Fibroblast of lung (primary cell): ENCODE results near the gene TOLLIP. TPM values are rescaled to one million over a fixed set of nuclear protein-coding genes. Genes with fewer than 3 reads are reported as not detected.
"Not testable (repeated sequence)": the region's sequence is repeated elsewhere in the genome, so short reads cannot be mapped to it uniquely, and the experiment has no call there.

Source experiments
- DNase-seq, 2 donors: peaks; one replicate each; pipeline versions ENCODE4 v3.0.0 to v3.0.0-alpha.2; 2010; ENCODE audit warnings: low read depth in 2 of 2
- H2AFZ ChIP-seq: 2 replicates; pipeline ENCODE4 v1.5.1; 2012; ENCODE audit warnings: low read length, control low read depth, inconsistent platforms
- H3K27ac ChIP-seq: 2 replicates; pipeline ENCODE4 v1.5.1; 2011; ENCODE audit warnings: low read length, control low read depth; ENCODE audit not compliant: insufficient read depth
- H3K27me3 ChIP-seq: 2 replicates; pipeline ENCODE4 v1.5.1; 2011; ENCODE audit warnings: mild to moderate bottlenecking, low read length; ENCODE audit not compliant: control insufficient read depth, insufficient read depth
- H3K36me3 ChIP-seq: 2 replicates; pipeline ENCODE4 v1.5.1; 2011; ENCODE audit warnings: low read length; ENCODE audit not compliant: control insufficient read depth, insufficient read depth
- H3K4me1 ChIP-seq: 2 replicates; pipeline ENCODE4 v1.5.1; 2011; ENCODE audit warnings: low read length; ENCODE audit not compliant: control insufficient read depth, insufficient read depth; ENCODE audit errors: extremely low read depth
- H3K4me2 ChIP-seq: 2 replicates; pipeline ENCODE4 v1.5.1; 2011; ENCODE audit warnings: low read length, control low read depth; ENCODE audit not compliant: insufficient read depth; ENCODE audit errors: extremely low read depth
- H3K4me3 ChIP-seq, 4 experiments: fragments of 200-600 bp in 1 of 4; sonication (generic) in 1 of 4; replicated peaks in 1 of 4; 2 replicates each; pipeline ENCODE4 v1.5.1; 2011 to 2016; ENCODE audit warnings: low read length in 4 of 4, low read depth in 3 of 4, mild to moderate bottlenecking in 3 of 4, control low read depth in 2 of 4, inconsistent platforms in 1 of 4, mixed read lengths in 1 of 4; ENCODE audit not compliant: insufficient read depth in 1 of 4; ENCODE audit errors: control extremely low read depth in 1 of 4
- H3K79me2 ChIP-seq: 2 replicates; pipeline ENCODE4 v1.5.1; 2012; ENCODE audit warnings: mild to moderate bottlenecking, low read length, inconsistent platforms; ENCODE audit not compliant: control insufficient read depth, insufficient read depth
- H3K9ac ChIP-seq: 2 replicates; pipeline ENCODE4 v1.5.1; 2011; ENCODE audit warnings: mild to moderate bottlenecking, low read length, control low read depth; ENCODE audit not compliant: insufficient read depth
- H3K9me3 ChIP-seq: 2 replicates; pipeline ENCODE4 v1.5.1; 2012; ENCODE audit warnings: low read depth, low read length; ENCODE audit not compliant: control insufficient read depth, insufficient read depth
- H4K20me1 ChIP-seq: 2 replicates; pipeline ENCODE4 v1.5.1; 2011; ENCODE audit warnings: low read length; ENCODE audit not compliant: control insufficient read depth, insufficient read depth; ENCODE audit errors: extremely low read depth
- EZH2 ChIP-seq: IDR thresholded peaks from 2 replicates; pipeline ENCODE4 v1.5.1; 2012; ENCODE audit warnings: low read length, control low read depth, mild to moderate bottlenecking; ENCODE audit errors: missing control alignments
- polyA minus RNA-seq: library from RNA; depleted of rRNA, polyadenylated mRNA; stranded (reverse); fragments of >200 nt; gene quantifications from 2 replicates; pipeline ENCODE4 v1.2.3, GENCODE V29; 2011; ENCODE audit warnings: low replicate concordance
- polyA plus RNA-seq, 2 donors: library from polyadenylated mRNA; depleted of rRNA in 1 of 2; stranded (reverse) in 1 of 2; unstranded in 1 of 2; fragments of >200 nt; gene quantifications; 2 replicates each; pipeline ENCODE4 v1.2.1, GENCODE V29; 2011 to 2012; ENCODE audit warnings: missing spikeins in 1 of 2
- total RNA-seq: library from RNA; depleted of rRNA; stranded (reverse); fragments of >200 nt; gene quantifications from 2 replicates; pipeline ENCODE4 v1.2.1, GENCODE V29; 2014
- TF ChIP-seq, protein P1 (sequence below), 2 donors: IDR thresholded peaks in 1 of 2; conservative IDR thresholded peaks in 1 of 2; 1 replicate in 1 of 2; 2 replicates in 1 of 2; pipeline ENCODE4 v1.5.1; 2011 to 2012; ENCODE audit warnings: low read length in 2 of 2, control low read depth in 1 of 2, inconsistent platforms in 1 of 2, low read depth in 1 of 2, mild to moderate bottlenecking in 1 of 2

The TOLLIP gene
- total RNA-seq, result 21.8 and 28.4 TPM in 2 replicates
- 34.6 and 40.4 TPM in 2 replicates for polyA plus RNA-seq
- 46.5 and 52.3 TPM in 2 replicates for polyA plus RNA-seq (2012)
- polyA minus RNA-seq, result 48.8 and 123 TPM in 2 replicates

DNA sequence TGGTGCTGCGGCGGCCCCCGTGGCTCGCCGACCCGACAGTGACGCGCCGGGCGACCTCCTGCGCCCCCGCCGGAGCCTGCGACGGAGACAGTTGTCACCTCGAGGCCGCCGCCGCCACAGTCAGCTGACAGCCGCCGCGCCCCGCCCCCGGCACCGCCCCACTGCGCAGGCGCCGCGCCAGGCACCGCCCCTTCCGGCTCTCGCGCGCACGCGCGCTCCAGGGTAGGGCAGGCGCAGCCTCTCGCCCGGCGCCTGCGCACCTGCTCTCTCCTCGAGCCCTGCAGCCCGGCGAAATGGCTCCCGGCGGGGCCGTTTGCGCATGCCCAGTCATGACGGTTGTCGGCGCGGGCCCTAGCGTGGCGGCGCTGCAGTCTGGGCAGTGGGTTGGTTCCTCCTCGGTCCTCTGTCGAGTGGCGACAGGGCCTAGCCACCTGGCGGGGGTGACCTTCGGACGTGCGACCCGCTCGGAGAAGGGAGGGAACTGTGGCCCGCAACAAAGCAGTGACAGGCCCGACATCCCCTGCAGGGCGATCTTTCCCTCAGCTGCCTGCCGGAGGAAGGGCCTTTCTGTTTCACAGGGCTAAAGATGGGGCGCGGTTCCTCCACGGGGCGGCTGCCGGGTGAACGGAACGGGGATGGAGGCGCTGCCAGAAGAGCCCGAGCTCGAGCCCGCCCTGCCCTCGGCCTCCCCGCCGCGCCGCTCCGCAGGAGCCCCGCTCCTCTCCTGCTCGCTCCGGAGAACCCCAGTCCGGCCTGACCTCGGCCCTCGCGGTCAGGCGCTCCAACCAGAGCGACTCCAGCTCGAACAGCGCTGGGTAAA lies at the start of gene TOLLIP:
Gene TOLLIP (minus strand): TSS at position 135 of the 820 bp plus-strand sequence. CDS start 134 bp downstream, at position 1.
- Histone ChIP-seq H3K4me2 (peak within 1 kb of the TSS; percentile 82), H4K20me1 (peaks cover 1% of the 10 kb centered on the region), H2AFZ (peak within 1 kb of the TSS; percentile 95), H3K27ac (peak within 1 kb of the TSS; percentile 77), H3K9ac (peak within 1 kb of the TSS; percentile 75), H3K79me2 (peaks cover 36% of the 10 kb centered on the region), H3K9me3 (no peaks in the 10 kb centered on the region), H3K4me1 (peaks cover 3% of the 10 kb centered on the region), H3K36me3 (peaks cover 2% of the 10 kb centered on the region), H3K4me3 (peak within 1 kb of the TSS; percentile 52 to 76 (median 66)), H3K27me3 (no peaks in the 10 kb centered on the region)
- peak; percentile 79 to 91 for DNase-seq
- TF ChIP-seq EZH2, result no peak
- TF ChIP-seq, protein P1, sequence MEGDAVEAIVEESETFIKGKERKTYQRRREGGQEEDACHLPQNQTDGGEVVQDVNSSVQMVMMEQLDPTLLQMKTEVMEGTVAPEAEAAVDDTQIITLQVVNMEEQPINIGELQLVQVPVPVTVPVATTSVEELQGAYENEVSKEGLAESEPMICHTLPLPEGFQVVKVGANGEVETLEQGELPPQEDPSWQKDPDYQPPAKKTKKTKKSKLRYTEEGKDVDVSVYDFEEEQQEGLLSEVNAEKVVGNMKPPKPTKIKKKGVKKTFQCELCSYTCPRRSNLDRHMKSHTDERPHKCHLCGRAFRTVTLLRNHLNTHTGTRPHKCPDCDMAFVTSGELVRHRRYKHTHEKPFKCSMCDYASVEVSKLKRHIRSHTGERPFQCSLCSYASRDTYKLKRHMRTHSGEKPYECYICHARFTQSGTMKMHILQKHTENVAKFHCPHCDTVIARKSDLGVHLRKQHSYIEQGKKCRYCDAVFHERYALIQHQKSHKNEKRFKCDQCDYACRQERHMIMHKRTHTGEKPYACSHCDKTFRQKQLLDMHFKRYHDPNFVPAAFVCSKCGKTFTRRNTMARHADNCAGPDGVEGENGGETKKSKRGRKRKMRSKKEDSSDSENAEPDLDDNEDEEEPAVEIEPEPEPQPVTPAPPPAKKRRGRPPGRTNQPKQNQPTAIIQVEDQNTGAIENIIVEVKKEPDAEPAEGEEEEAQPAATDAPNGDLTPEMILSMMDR (conservative IDR thresholded peaks at IDR 0.05 in 1 of 2, IDR thresholded peaks at IDR 0.05 in 1 of 2; ENCODE audit: low read depth in 1 of 2, low read length in 2 of 2), result peak in 1 of 2 donors; percentile 16

DNA sequence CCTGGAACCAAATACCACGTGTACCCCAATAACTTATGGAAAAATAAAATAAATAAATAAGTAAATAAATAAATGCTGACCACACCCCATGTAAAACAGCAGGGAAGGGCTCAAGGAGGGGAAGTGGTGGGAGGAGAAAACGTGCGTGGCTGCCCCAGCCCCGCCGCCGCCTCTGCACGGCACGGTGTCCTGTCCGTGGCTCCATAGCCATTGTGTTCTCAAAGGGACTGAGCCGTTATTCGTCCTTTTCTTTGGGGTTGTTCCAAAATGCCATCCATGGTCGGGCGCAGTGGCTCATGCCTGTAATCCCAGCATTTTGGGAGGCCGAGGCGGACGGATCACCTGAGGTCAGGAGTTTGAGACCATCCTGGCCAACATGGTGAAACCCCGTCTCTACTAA lies 49.5 kb upstream of the TOLLIP start:
- H4K20me1 ChIP-seq, H3K9me3 ChIP-seq, H3K27ac ChIP-seq, H3K27me3 ChIP-seq, H3K36me3 ChIP-seq, H3K4me3 ChIP-seq, H2AFZ ChIP-seq, DNase-seq, H3K4me1 ChIP-seq, H3K9ac ChIP-seq, H3K4me2 ChIP-seq, H3K79me2 ChIP-seq: not testable (repeated sequence)

DNA sequence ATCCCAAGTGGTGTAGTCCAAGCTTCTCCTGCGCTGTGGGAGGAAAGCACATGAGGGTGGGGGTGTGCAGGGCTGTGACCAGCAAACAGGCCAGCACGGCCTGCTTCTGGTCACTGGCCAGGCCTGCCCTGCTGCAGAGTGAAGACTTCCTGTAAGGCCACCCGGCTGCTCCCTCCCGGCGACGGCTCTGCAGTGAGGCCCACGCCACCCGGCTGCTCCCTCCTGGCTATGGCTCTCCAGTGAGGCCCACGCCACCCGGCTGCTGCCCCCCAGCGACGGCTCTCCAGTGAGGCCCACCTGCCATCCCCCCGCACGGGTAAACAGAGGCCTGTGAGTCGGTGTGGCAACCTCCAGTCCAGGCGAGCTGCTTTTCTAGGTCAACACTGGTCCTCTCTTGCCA lies 48.9 kb upstream of the TOLLIP start:
- Histone ChIP-seq H3K4me1 (no peaks in the 10 kb centered on the region), H3K36me3 (no peaks in the 10 kb centered on the region), H2AFZ (no peak overlapping the region), H3K27ac (no peak overlapping the region), H3K4me2 (no peak overlapping the region), H4K20me1 (no peaks in the 10 kb centered on the region), H3K9ac (no peak overlapping the region), H3K79me2 (no peaks in the 10 kb centered on the region), H3K27me3 (no peaks in the 10 kb centered on the region), H3K9me3 (no peaks in the 10 kb centered on the region), H3K4me3 (no peak overlapping the region)
- DNase-seq, result peak in 1 of 2 donors; percentile 14
- no peak for TF ChIP-seq EZH2
- TF ChIP-seq, protein P1 (conservative IDR thresholded peaks at IDR 0.05 in 1 of 2, IDR thresholded peaks at IDR 0.05 in 1 of 2; ENCODE audit: low read depth in 1 of 2, low read length in 2 of 2), result no peak
